DMS153 treated with DMSO at 0.1 percent for 48 hours (cell line): ENCODE measurements around the gene SNRNP25.
A peak's percentile ranks its signal among the peaks of the same experiment; 100 is the strongest.

Experiments used
- DNase-seq: peaks from one replicate; lab custom pipeline; 2025; ENCODE audit not compliant: unreplicated experiment; lab: John Stamatoyannopoulos, UW

The SNRNP25 gene

GRCh38 chr16:100989-101388 lies 47.4 kb downstream of the SNRNP25 start:
- DNase-seq: no peak

GRCh38 chr16:101586-101985 lies 48.0 kb downstream of the SNRNP25 start:
- DNase-seq: no peak

- no peak for DNase-seq
Observed at GRCh38 chr16:102060-102855, 48.6 kb downstream of the SNRNP25 start.

GRCh38 chr16:104355-104754 lies 50.7 kb downstream of the SNRNP25 start:
- no peak for DNase-seq

- no peak for DNase-seq
Observed at GRCh38 chr16:104928-105327, 51.3 kb downstream of the SNRNP25 start.

- no peak for DNase-seq
Observed at GRCh38 chr16:105521-105920, 51.9 kb downstream of the SNRNP25 start.

GRCh38 chr16:106623-107324 lies 53.1 kb downstream of the SNRNP25 start:
- peak; percentile 51 for DNase-seq
